Measurements from ENCODE around the gene KCNG2. TPM values are rescaled to one million over a fixed set of nuclear protein-coding genes. Genes with fewer than 3 reads are reported as not detected.

KCNG2 gene
- polyA plus RNA-seq, 1 experiment = 0.38 TPM

DNA sequence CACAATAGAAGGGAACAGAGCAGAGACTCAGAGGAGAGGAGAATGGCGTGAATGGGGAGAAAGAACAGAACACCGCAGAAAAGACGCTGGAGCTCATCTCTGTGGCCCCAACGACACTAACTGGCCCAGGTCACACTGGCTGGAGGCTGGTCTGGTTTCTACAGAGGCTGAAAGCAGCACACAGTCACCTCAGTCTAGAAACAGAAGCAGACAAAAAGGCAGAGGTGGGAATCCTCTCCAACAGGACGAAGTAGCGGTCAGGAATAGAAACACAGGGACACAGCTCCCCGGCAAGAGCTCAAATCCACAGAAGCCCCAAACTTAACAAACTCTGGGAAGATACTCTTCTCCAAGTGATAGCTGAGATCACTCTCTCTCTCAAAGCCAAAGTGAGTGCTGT is 144.5 kb downstream of the KCNG2 start:
- Histone ChIP-seq H3K27me3 (ENCODE audit: control insufficient read depth, insufficient read depth, low read length) (no peaks in the 10 kb centered on the region), H3K4me3 (ENCODE audit: low read depth, low read length) (no peak overlapping the region), H3K27ac (ENCODE audit: low read depth, low read length) (no peak overlapping the region), H3K9me3 (ENCODE audit: control insufficient read depth, insufficient read depth, low read length) (peaks cover 10% of the 10 kb centered on the region)
- TF ChIP-seq, protein P1, sequence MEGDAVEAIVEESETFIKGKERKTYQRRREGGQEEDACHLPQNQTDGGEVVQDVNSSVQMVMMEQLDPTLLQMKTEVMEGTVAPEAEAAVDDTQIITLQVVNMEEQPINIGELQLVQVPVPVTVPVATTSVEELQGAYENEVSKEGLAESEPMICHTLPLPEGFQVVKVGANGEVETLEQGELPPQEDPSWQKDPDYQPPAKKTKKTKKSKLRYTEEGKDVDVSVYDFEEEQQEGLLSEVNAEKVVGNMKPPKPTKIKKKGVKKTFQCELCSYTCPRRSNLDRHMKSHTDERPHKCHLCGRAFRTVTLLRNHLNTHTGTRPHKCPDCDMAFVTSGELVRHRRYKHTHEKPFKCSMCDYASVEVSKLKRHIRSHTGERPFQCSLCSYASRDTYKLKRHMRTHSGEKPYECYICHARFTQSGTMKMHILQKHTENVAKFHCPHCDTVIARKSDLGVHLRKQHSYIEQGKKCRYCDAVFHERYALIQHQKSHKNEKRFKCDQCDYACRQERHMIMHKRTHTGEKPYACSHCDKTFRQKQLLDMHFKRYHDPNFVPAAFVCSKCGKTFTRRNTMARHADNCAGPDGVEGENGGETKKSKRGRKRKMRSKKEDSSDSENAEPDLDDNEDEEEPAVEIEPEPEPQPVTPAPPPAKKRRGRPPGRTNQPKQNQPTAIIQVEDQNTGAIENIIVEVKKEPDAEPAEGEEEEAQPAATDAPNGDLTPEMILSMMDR (IDR thresholded peaks at IDR 0.05; ENCODE audit: low read depth, low read length) = no peak
- no peak for DNase-seq (ENCODE audit: low read depth, low spot score)
- ChIA-PET CTCF (no interaction called here), POLR2A (no interaction called here)

DNA sequence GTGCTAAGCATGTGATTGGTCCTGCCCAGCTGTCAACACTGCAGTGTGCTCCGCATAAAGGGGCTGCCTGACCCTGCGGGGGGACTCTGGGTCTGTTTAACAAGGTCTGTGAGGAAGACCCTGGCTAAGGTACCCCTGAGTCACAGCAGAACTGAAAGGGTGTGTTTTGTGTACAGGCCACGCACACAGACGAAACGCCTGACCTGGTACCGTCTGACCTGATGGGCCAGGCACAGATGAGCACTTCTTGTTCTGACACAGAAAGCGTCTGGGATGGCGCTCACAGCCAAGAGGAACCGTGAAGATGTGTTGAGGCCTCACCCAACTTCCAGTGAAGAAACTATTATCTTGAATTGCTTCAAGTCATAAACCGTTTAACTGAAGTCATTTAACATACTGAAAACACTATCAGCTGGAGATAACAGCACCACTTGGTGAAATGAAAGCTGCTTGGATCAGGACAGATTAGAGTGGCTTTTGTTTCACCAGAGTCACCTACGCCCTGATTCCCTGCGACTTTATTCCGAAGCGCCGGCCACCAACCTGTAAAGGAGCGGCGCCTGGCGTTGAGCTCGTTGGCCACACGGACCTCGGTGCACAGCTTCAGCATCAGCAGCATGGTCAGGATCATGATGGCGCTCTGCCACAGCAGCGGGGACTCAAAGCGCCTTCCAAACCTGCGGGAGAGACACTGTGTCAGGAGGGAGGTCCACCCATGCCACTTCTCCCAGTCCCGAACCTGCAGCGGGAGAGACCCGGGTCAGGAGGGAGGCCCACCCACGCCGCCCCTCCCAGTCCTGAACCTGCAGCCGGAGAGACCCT is 145.3 kb downstream of the KCNG2 start:
- H3K27me3 ChIP-seq (ENCODE audit: control insufficient read depth, insufficient read depth, low read length) = no peaks in the 10 kb centered on the region
- no peak for DNase-seq (ENCODE audit: low read depth, low spot score)
- peaks cover 3% of the 10 kb centered on the region; the same call in 1 of the 2 replicates for H3K9me3 ChIP-seq (ENCODE audit: control insufficient read depth, insufficient read depth, low read length)
- H3K4me3 ChIP-seq (ENCODE audit: low read depth, low read length) = no peak overlapping the region
- CTCF ChIA-PET = no interaction called here
- H3K27ac ChIP-seq (ENCODE audit: low read depth, low read length) = no peak overlapping the region
- TF ChIP-seq, protein P1 (IDR thresholded peaks at IDR 0.05; ENCODE audit: low read depth, low read length) = no peak
- POLR2A ChIA-PET = no interaction called here

DNA sequence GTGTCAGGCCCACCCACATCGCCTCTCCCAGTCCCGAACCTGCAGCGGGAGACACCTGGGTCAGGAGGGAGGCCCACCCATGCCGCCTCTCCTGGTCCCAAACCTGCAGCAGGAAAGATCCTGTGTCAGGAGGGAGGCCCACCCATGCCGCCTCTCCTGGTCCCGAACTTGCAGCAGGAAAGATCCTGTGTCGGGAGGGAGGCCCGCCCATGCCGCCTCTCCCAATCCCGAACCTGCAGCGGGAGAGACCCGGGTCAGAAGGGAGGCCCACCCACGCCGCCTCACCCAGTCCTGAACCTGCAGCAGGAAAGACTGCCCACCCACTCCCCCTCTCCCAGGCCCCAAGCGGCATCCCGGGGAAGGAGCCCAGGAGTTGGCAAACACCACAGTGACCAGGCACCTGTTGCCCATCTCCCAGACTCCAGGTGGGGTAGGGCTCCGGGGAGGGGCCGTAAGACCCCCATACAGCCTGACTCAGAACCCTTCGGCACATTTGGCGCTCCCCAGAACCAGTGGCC is 145.9 kb downstream of the KCNG2 start:
- no peaks in the 10 kb centered on the region; the same call in 1 of the 2 replicates for H3K9me3 ChIP-seq (ENCODE audit: control insufficient read depth, insufficient read depth, low read length)
- H3K27me3 ChIP-seq (ENCODE audit: control insufficient read depth, insufficient read depth, low read length) = no peaks in the 10 kb centered on the region
- TF ChIP-seq, protein P1 (IDR thresholded peaks at IDR 0.05; ENCODE audit: low read depth, low read length) = no peak
- ChIA-PET POLR2A (no interaction called here), CTCF (no interaction called here)
- DNase-seq (ENCODE audit: low read depth, low spot score) = no peak
- H3K4me3 ChIP-seq (ENCODE audit: low read depth, low read length) = no peak overlapping the region
- no peak overlapping the region for H3K27ac ChIP-seq (ENCODE audit: low read depth, low read length)

DNA sequence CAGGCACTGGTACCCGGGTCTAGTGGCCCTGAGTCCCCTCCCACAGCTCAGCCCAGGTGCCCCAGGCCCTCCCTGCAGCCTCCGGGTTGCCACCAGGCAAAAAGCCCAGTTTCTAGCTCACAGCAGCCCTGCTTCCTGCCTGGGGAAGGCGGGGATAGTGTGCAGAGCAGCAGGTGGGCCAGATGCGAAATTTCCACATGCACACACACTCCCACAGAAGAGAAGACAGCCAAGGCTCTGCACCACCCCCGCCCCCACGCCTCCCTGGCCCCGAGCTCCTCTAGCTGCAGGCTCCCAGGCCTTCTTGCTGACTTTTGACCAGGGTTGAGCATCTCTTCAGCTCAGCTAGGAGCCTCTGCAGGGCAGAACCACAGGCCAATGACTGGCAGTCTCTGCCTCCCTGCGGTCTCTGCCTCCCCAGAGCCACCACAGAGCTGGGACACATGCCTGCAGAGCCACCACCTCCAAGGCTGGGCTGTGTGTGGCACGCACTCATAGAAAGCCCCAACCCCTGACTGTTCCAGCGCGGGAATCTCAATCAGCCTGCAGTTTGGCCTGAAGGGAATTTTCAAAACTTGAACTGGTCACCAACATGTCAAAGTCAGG is 146.5 kb downstream of the KCNG2 start:
- DNase-seq (ENCODE audit: low read depth, low spot score) = no peak
- Histone ChIP-seq H3K9me3 (ENCODE audit: control insufficient read depth, insufficient read depth, low read length) (no peaks in the 10 kb centered on the region; the same call in 1 of the 2 replicates), H3K27me3 (ENCODE audit: control insufficient read depth, insufficient read depth, low read length) (no peaks in the 10 kb centered on the region), H3K27ac (ENCODE audit: low read depth, low read length) (no peak overlapping the region), H3K4me3 (ENCODE audit: low read depth, low read length) (no peak overlapping the region)
- ChIA-PET CTCF (no interaction called here), POLR2A (no interaction called here)
- TF ChIP-seq, protein P1 (IDR thresholded peaks at IDR 0.05; ENCODE audit: low read depth, low read length) = no peak

DNA sequence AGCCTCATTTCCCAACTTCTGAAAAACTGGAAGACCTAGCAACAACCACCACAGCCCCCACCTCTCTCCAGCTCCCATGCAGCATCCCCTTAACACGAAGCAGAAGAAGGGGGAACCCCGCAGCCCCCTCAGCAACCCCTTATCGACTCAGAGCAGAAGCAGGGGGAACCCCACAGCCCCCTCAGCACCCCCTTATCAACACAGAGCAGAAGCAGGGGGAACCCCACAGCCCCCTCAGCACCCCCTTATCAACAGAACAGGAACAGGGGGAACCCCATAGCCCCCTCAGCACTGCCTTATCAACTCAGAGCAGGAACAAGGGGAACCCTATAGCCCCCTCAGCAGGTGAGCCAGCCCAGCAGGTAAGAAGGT is 147.0 kb downstream of the KCNG2 start:
- H3K4me3 ChIP-seq (ENCODE audit: low read depth, low read length) = no peak overlapping the region
- no peaks in the 10 kb centered on the region; the same call in 1 of the 2 replicates for H3K9me3 ChIP-seq (ENCODE audit: control insufficient read depth, insufficient read depth, low read length)
- TF ChIP-seq, protein P1 (IDR thresholded peaks at IDR 0.05; ENCODE audit: low read depth, low read length) = no peak
- no peak overlapping the region for H3K27ac ChIP-seq (ENCODE audit: low read depth, low read length)
- CTCF ChIA-PET = no interaction called here
- DNase-seq (ENCODE audit: low read depth, low spot score) = no peak
- POLR2A ChIA-PET = no interaction called here
- no peaks in the 10 kb centered on the region for H3K27me3 ChIP-seq (ENCODE audit: control insufficient read depth, insufficient read depth, low read length)

All from AG04450 (cell line).